K562 (cell line): Measurements from ENCODE around the gene CCDC106. TPM values are rescaled to one million over a fixed set of nuclear protein-coding genes. Genes with fewer than 3 reads are reported as not detected.
A peak's percentile ranks its signal among the peaks of the same experiment; 100 is the strongest.

Source experiments
- ATAC-seq: fragments of 200-7000 bp; cut with Tn5 transposase; 3 replicates; pipeline ENCODE4 v1.9.1; 2020; ENCODE audit warnings: moderate library complexity
- BruUV-seq: library from RNA; stranded (reverse); fragments of 400-500 nt; replicated peaks from 2 replicates; lab custom pipeline; 2021; lab: Mats Ljungman, UMichigan
- CTCF ChIA-PET: fragments of 300-600 bp; formaldehyde crosslinking; extraction: SDS; loops from one replicate; lab custom pipeline; 2021; ENCODE audit warnings: low intra/inter-chr PET ratio; lab: Yijun Ruan, JAX
- POLR2A ChIA-PET: fragments of 300-600, 350-650 bp; sonication (Branson Sonifier 250); formaldehyde crosslinking; extraction: SDS; loops from one replicate; lab custom pipeline; 2021; ENCODE audit warnings: antibody characterized with exemption, inconsistent platforms; lab: Yijun Ruan, JAX
- DNase-seq, 4 experiments: peaks; one replicate each; pipeline versions ENCODE4 v3.0.0 to v3.0.0-alpha.2; 2011 to 2018; ENCODE audit warnings: low spot score in 3 of 4, mixed read lengths in 3 of 4; ENCODE audit errors: extremely low read depth in 1 of 4
- FAIRE-seq: peaks from 2 replicates; lab custom pipeline; 2011; peaks lifted over from hg19 to GRCh38; lab: Jason Lieb, UNC
- H2AFZ ChIP-seq: 2 replicates; pipeline ENCODE4 v1.6.0; 2011; ENCODE audit warnings: low read depth, low read length, control low read depth, inconsistent platforms
- H3K27ac ChIP-seq: fragments of 200-600 bp; 3 replicates; pipeline ENCODE4 v1.8.0; 2011; ENCODE audit warnings: low read depth, mild to moderate bottlenecking, control low read depth, inconsistent platforms, low read length, moderate library complexity, mixed read lengths; ENCODE audit errors: extremely low read depth
- H3K27me3 ChIP-seq, 2 experiments: fragments of 300-600 bp in 1 of 2; 2 replicates in 1 of 2; 3 replicates in 1 of 2; pipeline versions ENCODE4 v1.6.0 to v1.8.0; 2011; ENCODE audit warnings: inconsistent platforms in 2 of 2, low read length in 2 of 2, mild to moderate bottlenecking in 1 of 2, mixed read lengths in 1 of 2, moderate library complexity in 1 of 2; ENCODE audit not compliant: control insufficient read depth in 2 of 2, insufficient read depth in 2 of 2
- H3K36me3 ChIP-seq: fragments of 300-600 bp; 3 replicates; pipeline ENCODE4 v1.8.0; 2011; ENCODE audit warnings: mild to moderate bottlenecking, low read length, inconsistent platforms; ENCODE audit not compliant: control insufficient read depth, insufficient read depth
- H3K4me1 ChIP-seq, 2 experiments: fragments of 200-600 bp in 1 of 2; replicated peaks in 1 of 2; 2 replicates in 1 of 2; 3 replicates in 1 of 2; pipeline versions ENCODE4 v1.5.1 to v1.8.0; 2011; ENCODE audit warnings: inconsistent platforms in 2 of 2, low read length in 2 of 2, mild to moderate bottlenecking in 1 of 2, mixed read lengths in 1 of 2, moderate library complexity in 1 of 2; ENCODE audit not compliant: control insufficient read depth in 2 of 2, insufficient read depth in 2 of 2
- H3K4me2 ChIP-seq: 2 replicates; pipeline ENCODE4 v1.6.1; 2011; ENCODE audit warnings: low read length, control low read depth, inconsistent platforms, mixed read lengths; ENCODE audit not compliant: insufficient read depth
- H3K4me3 ChIP-seq: fragments of 200-600 bp; sonication (generic), shearing (Covaris generic); 2 replicates; pipeline ENCODE4 v1.5.1; 2016; ENCODE audit warnings: control low read depth, inconsistent platforms
- H3K79me2 ChIP-seq: fragments of 200-600 bp; 3 replicates; pipeline ENCODE4 v1.8.0; 2011; ENCODE audit warnings: low read length, inconsistent platforms; ENCODE audit not compliant: control insufficient read depth, insufficient read depth
- H3K9ac ChIP-seq, 2 experiments: 2 replicates each; pipeline versions ENCODE4 v1.6.0 to v1.6.1; 2011; ENCODE audit warnings: low read depth in 2 of 2, low read length in 2 of 2, control low read depth in 1 of 2, inconsistent platforms in 1 of 2, mild to moderate bottlenecking in 1 of 2, mixed read lengths in 1 of 2; ENCODE audit not compliant: insufficient read depth in 1 of 2
- H3K9me1 ChIP-seq: one replicate; pipeline ENCODE4 v1.6.0; 2011; ENCODE audit warnings: inconsistent platforms, mild to moderate bottlenecking, low read length, moderate library complexity; ENCODE audit not compliant: control insufficient read depth, insufficient read depth
- H3K9me3 ChIP-seq: replicated peaks from 2 replicates; pipeline ENCODE4 v1.5.1; 2011; ENCODE audit warnings: low read depth, low read length, inconsistent platforms; ENCODE audit not compliant: control insufficient read depth, insufficient read depth
- H4K20me1 ChIP-seq: replicated peaks from 2 replicates; pipeline ENCODE4 v1.6.1; 2011; ENCODE audit warnings: low read length, inconsistent platforms, mixed read lengths; ENCODE audit not compliant: control insufficient read depth, insufficient read depth
- CEBPG ChIP-seq, 3 experiments: fragments of 200-800 bp in 1 of 3; sonication (Bioruptor generic) in 1 of 3; sonication (generic) in 1 of 3; formaldehyde crosslinking in 1 of 3; IDR thresholded peaks in 2 of 3; conservative IDR thresholded peaks in 1 of 3; 2 replicates each; pipeline versions ENCODE4 v1.6.1 to v1.8.0; 2016 to 2022; ENCODE audit warnings: missing compliant biosample characterization in 2 of 3, missing genetic modification characterization in 2 of 3, mild to moderate bottlenecking in 1 of 3, missing genetic modification reagents in 1 of 3
- KLF6 ChIP-seq: fragments of 250-450 bp; sonication (Bioruptor Pico); IDR thresholded peaks from 2 replicates; pipeline ENCODE4 v1.4.0; 2020; ENCODE audit warnings: mild to moderate bottlenecking, moderate library complexity, borderline replicate concordance
- NFRKB ChIP-seq: fragments of 450-650 bp; IDR thresholded peaks from 2 replicates; pipeline ENCODE4 v1.6.1; 2016; ENCODE audit warnings: low read depth
- PYGO2 ChIP-seq: fragments of 450-650 bp; IDR thresholded peaks from 2 replicates; pipeline ENCODE4 v1.6.1; 2016; ENCODE audit warnings: mild to moderate bottlenecking, missing genetic modification characterization, moderate library complexity, missing compliant biosample characterization
- WGBS: fragments of 100-300 bp; shearing (Covaris generic); methylation state at CpG from one replicate; pipeline ENCODE4 v1.1.6; 2016; ENCODE audit warnings: low coverage, mixed read lengths; ENCODE audit not compliant: insufficient coverage; ENCODE audit errors: missing lambda C conversion rate; 5-methylcytosine and 5-hydroxymethylcytosine counted together
- in situ Hi-C: fragments of 300-500 bp; cut with MboI; formaldehyde crosslinking; loops from 4 replicates; pipeline ENCODE4 v1.15.0; 2018; ENCODE audit warnings: inconsistent platforms, mixed read lengths
- intact Hi-C: fragments of 100-400 bp; cut with micrococcal nuclease; formaldehyde crosslinking; loops from 2 replicates; pipeline ENCODE4 v1.14.2; 2022
- polyA plus RNA-seq, 8 experiments: library from polyadenylated mRNA; depleted of rRNA in 4 of 8; stranded (reverse) in 5 of 8; unstranded in 3 of 8; fragments of >200 nt; fragmentation: Nextera tagmentation in 2 of 8; fragmentation: Illumina TruSeq in 1 of 8; extraction: Ambion mirVana in 2 of 8; extraction: Trizol in 1 of 8; gene quantifications; 2 replicates each; pipeline versions ENCODE4 v1.2.1 to v1.2.3, GENCODE V29; 2011 to 2014; ENCODE audit warnings: inconsistent platforms in 1 of 8, missing spikeins in 1 of 8
- total RNA-seq, 7 experiments: library from RNA; depleted of rRNA in 6 of 7; stranded (reverse); fragments of >200 nt in 6 of 7; fragmentation: Illumina TruSeq in 2 of 7; extraction: Trizol in 2 of 7; gene quantifications; 2 replicates each; pipeline versions ENCODE4 v1.2.1 to v1.2.3, GENCODE V29; 2011 to 2021; ENCODE audit warnings: low replicate concordance in 1 of 7

CCDC106 gene
- total and polyA plus RNA-seq, 9 of the 15 experiments (the other 6 are each of a cell fraction or from before 2014, with no cell fraction given) = 0.10 to 27.5 (median 15.0) TPM; not detected in 1

DNA sequence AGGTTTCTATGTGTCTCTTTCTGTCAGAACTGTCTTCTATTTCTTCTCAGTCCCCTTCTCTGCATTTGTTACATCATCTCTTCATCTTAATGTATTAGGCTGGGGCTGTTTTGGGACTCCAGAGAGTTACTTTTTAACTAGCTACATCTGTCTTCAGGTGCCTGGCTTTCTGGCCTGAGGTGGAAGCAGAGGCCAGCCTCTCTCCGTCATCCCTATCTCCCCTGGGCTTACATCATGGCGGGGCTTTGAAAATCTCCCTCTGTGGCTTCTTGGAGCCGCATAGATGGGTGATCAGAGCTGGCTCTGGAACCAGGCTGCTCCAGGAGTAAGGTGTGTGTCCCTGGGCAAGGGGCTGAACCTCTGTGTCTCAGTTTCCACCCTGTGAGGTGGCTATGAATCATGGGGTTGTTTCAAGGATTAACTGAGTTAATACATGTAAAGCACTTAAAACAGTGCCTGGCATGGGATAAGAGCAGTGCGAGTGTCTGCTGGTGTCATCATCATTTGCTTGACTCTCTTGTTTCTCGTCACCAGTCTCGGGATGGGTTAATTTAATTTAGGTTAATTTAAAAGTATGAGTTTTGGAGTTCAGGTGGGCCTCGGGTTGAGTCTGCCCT is 29.0 kb downstream of the CCDC106 start:
- TF ChIP-seq CEBPG (CRISPR knock-in tag; IDR thresholded peaks at IDR 0.05) (peak; percentile 26; the same call in 1 of the 2 replicates), CEBPG (tag; conservative IDR thresholded peaks at IDR 0.05 in 1 of 2, IDR thresholded peaks at IDR 0.05 in 1 of 2) (no peak), PYGO2 (no peak), NFRKB (no peak), KLF6 (no peak)
- Histone ChIP-seq H3K4me1 (peaks cover 41 to 67% of the 10 kb centered on the region in 2 experiments), H3K9me1 (peaks cover 6% of the 10 kb centered on the region), H3K36me3 (peaks cover 85% of the 10 kb centered on the region; the same call in 2 of the 3 replicates), H4K20me1 (peaks cover 33% of the 10 kb centered on the region), H3K4me2 (peak overlapping the region; percentile 89), H3K27ac (peak overlapping the region; percentile 54), H3K9ac (peak overlapping the region; percentile 81 to 88; a peak in 3 of 4 replicates), H3K79me2 (peaks cover 88% of the 10 kb centered on the region), H3K27me3 (no peaks in the 10 kb centered on the region), H3K9me3 (no peaks in the 10 kb centered on the region), H2AFZ (no peak overlapping the region), H3K4me3 (peak overlapping the region; percentile 83)
- CTCF ChIA-PET = no interaction called here
- intact Hi-C loops = no loop called here
- no peak for DNase-seq
- 40% methylated on average over 7 of the region's 7 CpGs for WGBS
- FAIRE-seq = peak; percentile 32
- in situ Hi-C loops = no loop called here
- POLR2A ChIA-PET = interaction anchor here (0.6 to 1.6 kb wide), 6 partner anchors 14 to 117 kb away, joined by 3 to 4 read pairs (median 3); partner anchors contain the start of gene U2AF2
- no TSS peak for BruUV-seq
- ATAC-seq = no peak
